Adrenal gland (tissue), 5 donors: Measurements from ENCODE around the gene P2RX6.

Source experiments
- POLR2A ChIP-seq, 2 donors: fragments of 450-650 bp; IDR thresholded peaks; one replicate each; pipeline ENCODE4 v1.6.1; 2017; ENCODE audit warnings: antibody characterized with exemption in 2 of 2, mild to moderate bottlenecking in 2 of 2, moderate library complexity in 1 of 2
- TF ChIP-seq, protein P1 (sequence below), 6 experiments: fragments of 450-650 bp in 4 of 6; fragments of 200-600 bp in 2 of 6; sonication (generic) in 1 of 6; IDR thresholded peaks; 1 replicate in 5 of 6; 2 replicates in 1 of 6; pipeline versions ENCODE4 v1.5.1 to v1.8.0; 2016 to 2021; ENCODE audit warnings: antibody characterized with exemption in 6 of 6, mild to moderate bottlenecking in 2 of 6, moderate library complexity in 1 of 6
- donor health status: DM: no; HTN: no; CAD: no.

DNA sequence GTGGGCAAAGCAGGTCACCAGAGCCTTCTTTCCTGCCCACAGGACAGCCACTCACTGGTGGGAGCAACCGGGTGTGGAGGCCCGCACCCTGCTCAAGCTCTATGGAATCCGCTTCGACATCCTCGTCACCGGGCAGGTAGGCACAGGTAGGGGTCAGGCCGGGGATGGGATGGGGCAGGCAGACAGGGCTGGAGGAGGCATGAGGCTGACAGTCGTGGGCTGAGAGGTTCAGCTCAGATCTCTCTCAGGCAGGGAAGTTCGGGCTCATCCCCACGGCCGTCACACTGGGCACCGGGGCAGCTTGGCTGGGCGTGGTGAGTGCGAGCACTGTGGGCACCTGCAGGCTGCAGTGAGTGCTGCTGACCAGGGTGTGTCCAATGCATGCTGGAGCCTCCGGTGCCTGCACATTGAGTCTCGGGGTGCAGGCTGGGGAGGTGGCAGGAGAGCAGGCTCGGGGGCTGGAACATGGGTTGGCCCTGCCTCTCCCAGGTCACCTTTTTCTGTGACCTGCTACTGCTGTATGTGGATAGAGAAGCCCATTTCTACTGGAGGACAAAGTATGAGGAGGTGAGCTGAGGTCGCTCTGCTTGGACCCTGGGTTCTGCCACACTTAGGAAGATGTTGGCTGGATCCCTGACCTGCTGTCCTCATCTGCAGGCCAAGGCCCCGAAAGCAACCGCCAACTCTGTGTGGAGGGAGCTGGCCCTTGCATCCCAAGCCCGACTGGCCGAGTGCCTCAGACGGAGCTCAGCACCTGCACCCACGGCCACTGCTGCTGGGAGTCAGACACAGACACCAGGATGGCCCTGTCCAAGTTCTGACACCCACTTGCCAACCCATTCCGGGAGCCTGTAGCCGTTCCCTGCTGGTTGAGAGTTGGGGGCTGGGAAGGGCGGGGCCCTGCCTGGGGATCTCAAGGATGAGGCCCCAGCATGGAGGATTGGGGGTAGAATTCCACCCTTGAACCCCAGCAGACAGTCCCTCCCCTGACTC, 11.1 kb downstream of the P2RX6 start:
- TF ChIP-seq, protein P1, sequence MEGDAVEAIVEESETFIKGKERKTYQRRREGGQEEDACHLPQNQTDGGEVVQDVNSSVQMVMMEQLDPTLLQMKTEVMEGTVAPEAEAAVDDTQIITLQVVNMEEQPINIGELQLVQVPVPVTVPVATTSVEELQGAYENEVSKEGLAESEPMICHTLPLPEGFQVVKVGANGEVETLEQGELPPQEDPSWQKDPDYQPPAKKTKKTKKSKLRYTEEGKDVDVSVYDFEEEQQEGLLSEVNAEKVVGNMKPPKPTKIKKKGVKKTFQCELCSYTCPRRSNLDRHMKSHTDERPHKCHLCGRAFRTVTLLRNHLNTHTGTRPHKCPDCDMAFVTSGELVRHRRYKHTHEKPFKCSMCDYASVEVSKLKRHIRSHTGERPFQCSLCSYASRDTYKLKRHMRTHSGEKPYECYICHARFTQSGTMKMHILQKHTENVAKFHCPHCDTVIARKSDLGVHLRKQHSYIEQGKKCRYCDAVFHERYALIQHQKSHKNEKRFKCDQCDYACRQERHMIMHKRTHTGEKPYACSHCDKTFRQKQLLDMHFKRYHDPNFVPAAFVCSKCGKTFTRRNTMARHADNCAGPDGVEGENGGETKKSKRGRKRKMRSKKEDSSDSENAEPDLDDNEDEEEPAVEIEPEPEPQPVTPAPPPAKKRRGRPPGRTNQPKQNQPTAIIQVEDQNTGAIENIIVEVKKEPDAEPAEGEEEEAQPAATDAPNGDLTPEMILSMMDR (IDR thresholded peaks at IDR 0.05) = no peak
- TF ChIP-seq POLR2A (IDR thresholded peaks at IDR 0.05) = no peak
